ENCODE results near the gene FIGLA.

FIGLA gene, protein sequence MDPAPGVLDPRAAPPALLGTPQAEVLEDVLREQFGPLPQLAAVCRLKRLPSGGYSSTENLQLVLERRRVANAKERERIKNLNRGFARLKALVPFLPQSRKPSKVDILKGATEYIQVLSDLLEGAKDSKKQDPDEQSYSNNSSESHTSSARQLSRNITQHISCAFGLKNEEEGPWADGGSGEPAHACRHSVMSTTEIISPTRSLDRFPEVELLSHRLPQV

DNA sequence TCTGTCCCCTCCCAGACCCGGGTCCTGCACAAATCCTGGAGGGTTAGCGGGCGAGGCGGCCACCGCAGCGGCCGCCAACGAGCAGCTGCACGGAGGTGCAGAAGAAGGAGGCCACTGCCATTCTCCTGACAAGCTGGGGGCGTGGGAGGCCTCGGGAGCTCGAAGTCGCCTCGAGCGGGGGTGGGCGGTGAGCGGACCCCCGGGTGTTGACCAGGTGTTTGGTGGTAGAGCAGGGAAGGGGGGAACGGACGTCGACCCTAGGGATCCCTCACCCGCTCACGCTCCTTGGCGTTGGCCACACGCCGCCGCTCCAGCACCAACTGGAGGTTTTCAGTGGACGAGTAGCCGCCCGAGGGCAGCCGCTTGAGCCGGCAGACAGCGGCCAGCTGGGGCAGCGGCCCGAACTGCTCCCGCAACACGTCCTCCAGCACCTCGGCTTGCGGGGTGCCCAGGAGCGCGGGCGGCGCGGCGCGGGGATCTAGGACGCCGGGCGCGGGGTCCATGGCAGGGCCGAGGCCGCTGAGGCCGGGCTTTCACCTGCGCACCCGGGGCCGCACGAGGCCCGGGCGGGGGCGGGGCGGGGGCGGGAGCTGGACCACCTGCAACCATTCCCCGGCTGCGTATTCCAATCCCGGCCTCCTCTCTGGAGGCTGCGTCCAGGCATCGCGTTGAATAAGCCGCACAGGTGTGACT is at the start of gene FIGLA:
FIGLA (minus strand) TSS at position 508 of the 693 bp plus-strand sequence; CDS start at position 503, 5 bp downstream.
- H3K27me3 ChIP-seq (ENCODE audit: control insufficient read depth, insufficient read depth, low read length) = peaks cover 58% of the 10 kb centered on the region
- no peak within 1 kb of the TSS for H3K4me3 ChIP-seq (ENCODE audit: low read length)
- peaks cover 7% of the 10 kb centered on the region for H3K4me1 ChIP-seq (ENCODE audit: control insufficient read depth, insufficient read depth, low read length)
- H3K9me3 ChIP-seq (ENCODE audit: control insufficient read depth, low read length) = no peaks in the 10 kb centered on the region
- no peaks in the 10 kb centered on the region for H3K36me3 ChIP-seq (ENCODE audit: control insufficient read depth, insufficient read depth, low read length)
- no peak within 1 kb of the TSS for H3K9ac ChIP-seq (ENCODE audit: low read length)

DNA sequence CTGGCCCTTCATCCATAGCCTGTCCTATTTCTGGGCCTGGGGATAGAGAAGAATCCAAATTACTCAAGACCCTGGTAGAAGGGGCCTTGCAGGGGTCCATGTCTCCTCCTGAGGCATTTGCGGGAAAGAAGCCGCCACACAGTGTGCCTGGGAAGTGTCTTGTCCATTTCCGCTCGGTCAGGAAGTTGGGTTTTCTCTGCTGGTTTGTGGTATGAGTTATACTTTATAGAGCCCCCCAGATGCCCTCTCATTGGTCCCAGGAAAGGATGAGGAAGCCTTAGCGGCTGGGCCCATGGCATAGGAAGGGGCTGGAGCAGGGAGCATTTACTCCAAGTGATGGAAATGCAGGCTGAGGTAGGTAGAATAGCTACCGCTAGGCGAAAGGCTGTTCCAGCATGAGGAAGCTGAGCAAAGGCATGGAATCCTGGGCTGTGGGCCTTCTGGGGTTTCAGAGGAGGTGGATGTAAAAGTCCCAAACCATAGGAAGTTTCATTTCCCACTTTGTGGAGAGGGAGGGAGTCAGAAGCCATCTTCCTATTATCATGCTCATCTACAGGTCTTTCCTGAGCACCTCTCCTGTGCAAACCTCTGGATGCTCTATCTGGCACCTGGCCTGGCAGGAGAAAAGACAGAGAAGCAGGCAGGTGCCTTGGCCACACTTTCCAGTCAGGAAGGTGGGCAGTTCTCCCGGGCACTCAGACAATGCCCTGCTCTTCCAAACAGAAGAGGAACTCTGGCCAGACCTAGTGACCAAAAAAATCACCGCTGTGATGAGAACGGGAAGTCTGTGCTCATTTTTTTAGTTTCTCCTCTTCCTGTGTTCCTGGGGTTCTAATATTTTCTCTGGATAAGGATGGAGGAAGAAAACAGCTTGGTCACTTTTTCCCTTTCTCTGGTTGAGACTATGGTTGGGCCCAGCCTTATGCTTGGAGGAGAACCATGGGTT is 47.8 kb upstream of the FIGLA start:
- Histone ChIP-seq H3K9ac (ENCODE audit: low read length) (no peak overlapping the region), H3K4me1 (ENCODE audit: control insufficient read depth, insufficient read depth, low read length) (no peaks in the 10 kb centered on the region), H3K36me3 (ENCODE audit: control insufficient read depth, insufficient read depth, low read length) (no peaks in the 10 kb centered on the region), H3K27me3 (ENCODE audit: control insufficient read depth, insufficient read depth, low read length) (peaks cover 3% of the 10 kb centered on the region), H3K4me3 (ENCODE audit: low read length) (no peak overlapping the region), H3K9me3 (ENCODE audit: control insufficient read depth, low read length) (no peaks in the 10 kb centered on the region)

DNA sequence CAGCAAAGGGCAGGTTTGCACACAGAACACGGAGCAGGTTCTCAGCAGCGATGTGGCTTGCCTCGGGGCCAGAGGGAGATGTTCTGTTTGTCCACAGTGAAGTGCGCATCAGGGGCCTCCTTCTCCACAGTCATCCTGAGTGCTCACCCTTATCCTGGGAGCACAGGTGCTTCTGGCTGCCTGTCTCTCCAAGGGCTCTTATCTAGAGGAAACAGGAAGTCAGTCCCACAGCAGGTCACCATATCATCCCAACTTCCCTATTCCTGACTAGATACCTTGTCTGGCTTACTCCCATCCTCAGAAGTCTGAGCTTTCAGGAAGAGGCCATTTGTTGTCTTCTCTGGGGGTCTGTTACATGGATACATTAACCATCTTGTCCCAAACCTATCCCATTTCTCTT is 45.2 kb upstream of the FIGLA start, which contains the start of gene CD207:
CD207 (minus strand) TSS at position 174 of the 400 bp plus-strand sequence; CDS start at position 134, 40 bp downstream.
- no peak within 1 kb of the TSS for H3K9ac ChIP-seq (ENCODE audit: low read length)
- H3K36me3 ChIP-seq (ENCODE audit: control insufficient read depth, insufficient read depth, low read length) = no peaks in the 10 kb centered on the region

DNA sequence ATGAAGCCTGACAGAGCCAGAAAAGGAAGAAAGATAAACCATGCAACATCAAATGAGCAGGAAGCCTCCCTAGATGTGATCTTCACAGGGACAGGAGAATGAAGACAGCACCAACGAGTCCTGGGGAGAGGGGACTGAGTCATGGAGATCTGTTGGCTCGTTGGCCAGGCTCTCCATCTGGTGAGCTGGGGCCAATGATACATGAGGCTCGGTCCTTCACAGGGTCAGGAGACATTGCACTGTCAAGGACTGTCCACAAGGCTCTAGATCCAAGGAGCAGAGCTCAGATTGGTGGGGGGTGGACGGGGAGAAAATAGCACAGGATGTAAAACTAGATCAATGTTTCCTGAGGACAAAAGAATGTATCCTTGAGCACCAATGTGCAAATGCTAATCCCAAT is 44.4 kb upstream of the FIGLA start:
- Histone ChIP-seq H3K4me3 (ENCODE audit: low read length) (no peak overlapping the region), H3K9ac (ENCODE audit: low read length) (no peak overlapping the region), H3K9me3 (ENCODE audit: control insufficient read depth, low read length) (no peaks in the 10 kb centered on the region), H3K4me1 (ENCODE audit: control insufficient read depth, insufficient read depth, low read length) (no peaks in the 10 kb centered on the region), H3K36me3 (ENCODE audit: control insufficient read depth, insufficient read depth, low read length) (no peaks in the 10 kb centered on the region), H3K27me3 (ENCODE audit: control insufficient read depth, insufficient read depth, low read length) (no peaks in the 10 kb centered on the region)

More for the DNA sequence above, 45.2 kb upstream of the FIGLA start, which contains the start of gene CD207:
- H3K27me3 ChIP-seq (ENCODE audit: control insufficient read depth, insufficient read depth, low read length) = no peaks in the 10 kb centered on the region
- no peak within 1 kb of the TSS for H3K4me3 ChIP-seq (ENCODE audit: low read length)
- H3K4me1 ChIP-seq (ENCODE audit: control insufficient read depth, insufficient read depth, low read length) = no peaks in the 10 kb centered on the region
- no peaks in the 10 kb centered on the region for H3K9me3 ChIP-seq (ENCODE audit: control insufficient read depth, low read length)

DNA sequence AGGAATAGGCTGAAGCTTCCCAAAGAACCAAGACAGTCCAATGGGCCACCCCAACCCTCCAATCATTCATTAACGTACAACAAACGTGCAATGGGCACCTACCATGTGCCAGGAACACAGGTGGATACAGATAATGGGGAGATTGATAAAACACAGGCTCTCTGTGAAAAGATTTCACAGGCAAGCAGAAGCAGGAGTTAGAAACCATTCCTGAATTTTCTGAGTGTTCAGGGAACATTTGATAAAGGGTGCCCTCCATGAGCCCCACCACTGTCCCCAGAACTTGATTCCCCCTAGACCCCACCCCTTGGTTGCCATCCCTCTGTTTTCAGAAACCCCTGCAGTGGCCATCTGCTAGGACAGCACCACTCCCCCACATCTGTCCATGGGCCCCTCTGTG is 43.7 kb upstream of the FIGLA start:
- Histone ChIP-seq H3K4me1 (ENCODE audit: control insufficient read depth, insufficient read depth, low read length) (no peaks in the 10 kb centered on the region), H3K9ac (ENCODE audit: low read length) (no peak overlapping the region), H3K9me3 (ENCODE audit: control insufficient read depth, low read length) (no peaks in the 10 kb centered on the region), H3K27me3 (ENCODE audit: control insufficient read depth, insufficient read depth, low read length) (no peaks in the 10 kb centered on the region), H3K36me3 (ENCODE audit: control insufficient read depth, insufficient read depth, low read length) (no peaks in the 10 kb centered on the region), H3K4me3 (ENCODE audit: low read length) (no peak overlapping the region)

DNA sequence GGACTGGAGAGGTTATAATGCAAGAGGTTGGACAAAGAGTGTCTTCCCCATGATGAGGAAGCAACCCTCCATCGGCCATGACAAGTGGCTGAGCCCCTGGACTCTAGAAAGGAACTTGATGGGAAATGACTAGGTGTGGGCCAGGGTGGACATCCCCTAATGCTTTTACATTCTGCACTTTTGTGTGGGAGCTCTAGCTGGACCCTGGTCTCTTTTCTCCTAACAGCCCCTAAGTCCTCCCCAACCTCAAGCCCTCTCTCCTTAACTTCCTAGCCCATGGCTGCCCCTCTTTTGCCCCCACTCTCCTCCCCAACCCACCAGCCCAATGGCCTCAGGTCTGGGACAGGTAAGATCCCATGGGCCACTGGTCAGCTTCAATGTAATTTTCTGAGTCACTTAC is 42.8 kb upstream of the FIGLA start:
- H3K4me3 ChIP-seq (ENCODE audit: low read length) = no peak overlapping the region
- H3K4me1 ChIP-seq (ENCODE audit: control insufficient read depth, insufficient read depth, low read length) = no peaks in the 10 kb centered on the region
- H3K9ac ChIP-seq (ENCODE audit: low read length) = no peak overlapping the region
- no peaks in the 10 kb centered on the region for H3K27me3 ChIP-seq (ENCODE audit: control insufficient read depth, insufficient read depth, low read length)
- H3K36me3 ChIP-seq (ENCODE audit: control insufficient read depth, insufficient read depth, low read length) = no peaks in the 10 kb centered on the region
- H3K9me3 ChIP-seq (ENCODE audit: control insufficient read depth, low read length) = no peaks in the 10 kb centered on the region

DNA sequence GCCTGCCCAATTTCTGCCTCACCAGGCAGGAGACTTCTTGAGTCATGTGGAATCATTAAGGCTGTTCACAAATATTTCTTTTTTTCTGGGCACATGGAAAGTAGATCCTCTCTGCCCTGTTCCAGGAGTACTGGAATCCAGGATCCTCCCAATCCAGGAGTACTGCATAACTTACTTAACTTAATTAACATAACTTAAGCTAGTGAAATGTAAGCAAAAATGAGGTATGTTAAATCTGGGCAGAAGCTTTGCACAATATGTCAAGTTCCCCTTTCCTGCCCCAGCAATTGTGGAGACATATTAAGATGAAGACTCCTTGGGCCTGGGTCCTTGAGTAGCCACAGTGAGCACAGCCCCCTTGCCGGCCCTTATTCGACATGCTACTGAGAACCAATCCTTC is 41.9 kb upstream of the FIGLA start:
- Histone ChIP-seq H3K4me1 (ENCODE audit: control insufficient read depth, insufficient read depth, low read length) (no peaks in the 10 kb centered on the region), H3K36me3 (ENCODE audit: control insufficient read depth, insufficient read depth, low read length) (no peaks in the 10 kb centered on the region), H3K27me3 (ENCODE audit: control insufficient read depth, insufficient read depth, low read length) (no peaks in the 10 kb centered on the region), H3K9ac (ENCODE audit: low read length) (no peak overlapping the region), H3K9me3 (ENCODE audit: control insufficient read depth, low read length) (no peaks in the 10 kb centered on the region), H3K4me3 (ENCODE audit: low read length) (no peak overlapping the region)

DNA sequence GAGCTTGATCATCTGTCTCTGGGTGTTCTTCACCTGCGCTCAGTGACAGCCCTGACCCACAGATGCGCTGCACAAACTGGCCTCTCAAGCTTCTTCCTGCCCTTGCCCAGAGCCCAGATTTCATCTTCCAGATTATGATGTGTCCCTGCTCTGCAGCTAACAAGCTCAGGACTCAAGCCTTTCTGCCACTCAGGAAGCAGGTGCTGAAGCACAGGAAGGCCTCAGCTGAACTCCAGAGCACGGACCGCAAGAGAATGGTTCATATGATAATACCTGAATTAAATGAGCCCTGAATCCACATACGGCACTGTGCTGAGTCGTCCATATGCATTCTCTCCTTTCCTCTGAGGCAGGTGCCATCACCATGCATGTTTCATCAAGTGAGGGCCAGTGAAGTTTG is 41.4 kb upstream of the FIGLA start:
- no peak overlapping the region for H3K9ac ChIP-seq (ENCODE audit: low read length)
- H3K4me3 ChIP-seq (ENCODE audit: low read length) = no peak overlapping the region
- H3K4me1 ChIP-seq (ENCODE audit: control insufficient read depth, insufficient read depth, low read length) = no peaks in the 10 kb centered on the region
- H3K36me3 ChIP-seq (ENCODE audit: control insufficient read depth, insufficient read depth, low read length) = no peaks in the 10 kb centered on the region
- H3K27me3 ChIP-seq (ENCODE audit: control insufficient read depth, insufficient read depth, low read length) = no peaks in the 10 kb centered on the region
- no peaks in the 10 kb centered on the region for H3K9me3 ChIP-seq (ENCODE audit: control insufficient read depth, low read length)

DNA sequence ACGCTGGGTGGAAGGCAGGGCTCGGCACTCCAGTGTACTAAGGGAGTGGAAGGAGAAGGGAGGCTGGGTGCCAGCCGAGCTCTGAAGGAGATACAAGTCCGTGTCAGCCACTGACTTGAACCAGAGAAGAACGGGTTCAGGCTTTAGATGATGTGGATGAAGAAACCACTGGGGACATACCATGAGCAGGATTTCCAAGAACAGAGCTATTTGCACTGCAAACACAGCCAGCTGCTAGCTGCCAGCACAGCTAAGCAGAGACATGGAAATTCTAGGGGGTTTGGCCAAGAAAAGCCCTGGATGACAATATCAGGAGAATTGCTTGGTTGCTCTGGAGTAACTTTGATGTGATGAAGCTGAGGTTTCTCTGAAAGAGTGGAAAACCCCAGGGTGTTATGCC is 39.9 kb upstream of the FIGLA start:
- H3K4me3 ChIP-seq (ENCODE audit: low read length) = no peak overlapping the region
- H3K27me3 ChIP-seq (ENCODE audit: control insufficient read depth, insufficient read depth, low read length) = no peaks in the 10 kb centered on the region
- H3K4me1 ChIP-seq (ENCODE audit: control insufficient read depth, insufficient read depth, low read length) = no peaks in the 10 kb centered on the region
- H3K9me3 ChIP-seq (ENCODE audit: control insufficient read depth, low read length) = no peaks in the 10 kb centered on the region
- H3K36me3 ChIP-seq (ENCODE audit: control insufficient read depth, insufficient read depth, low read length) = no peaks in the 10 kb centered on the region
- H3K9ac ChIP-seq (ENCODE audit: low read length) = no peak overlapping the region

DNA sequence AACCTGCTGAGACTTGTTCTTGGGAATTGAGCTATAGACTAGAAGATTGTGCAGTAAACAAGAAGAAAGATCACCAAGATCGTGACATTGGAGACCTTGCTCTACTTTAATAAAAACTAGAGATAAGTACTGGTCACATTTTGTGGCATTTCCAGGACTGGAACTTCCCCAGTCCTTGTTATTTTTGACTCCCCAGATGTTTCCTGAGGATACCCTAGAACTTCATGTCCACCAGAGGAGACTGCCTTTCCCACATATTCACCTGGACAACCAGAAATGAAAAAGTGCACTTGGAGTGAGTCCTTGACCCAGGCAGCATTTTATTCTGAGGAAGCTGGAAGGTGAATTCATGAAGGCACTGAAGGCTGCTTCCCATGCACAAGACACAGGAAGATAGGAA is 39.5 kb upstream of the FIGLA start:
- no peak overlapping the region for H3K4me3 ChIP-seq (ENCODE audit: low read length)
- no peaks in the 10 kb centered on the region for H3K27me3 ChIP-seq (ENCODE audit: control insufficient read depth, insufficient read depth, low read length)
- H3K9me3 ChIP-seq (ENCODE audit: control insufficient read depth, low read length) = no peaks in the 10 kb centered on the region
- H3K9ac ChIP-seq (ENCODE audit: low read length) = no peak overlapping the region
- no peaks in the 10 kb centered on the region for H3K36me3 ChIP-seq (ENCODE audit: control insufficient read depth, insufficient read depth, low read length)
- no peaks in the 10 kb centered on the region for H3K4me1 ChIP-seq (ENCODE audit: control insufficient read depth, insufficient read depth, low read length)

DNA sequence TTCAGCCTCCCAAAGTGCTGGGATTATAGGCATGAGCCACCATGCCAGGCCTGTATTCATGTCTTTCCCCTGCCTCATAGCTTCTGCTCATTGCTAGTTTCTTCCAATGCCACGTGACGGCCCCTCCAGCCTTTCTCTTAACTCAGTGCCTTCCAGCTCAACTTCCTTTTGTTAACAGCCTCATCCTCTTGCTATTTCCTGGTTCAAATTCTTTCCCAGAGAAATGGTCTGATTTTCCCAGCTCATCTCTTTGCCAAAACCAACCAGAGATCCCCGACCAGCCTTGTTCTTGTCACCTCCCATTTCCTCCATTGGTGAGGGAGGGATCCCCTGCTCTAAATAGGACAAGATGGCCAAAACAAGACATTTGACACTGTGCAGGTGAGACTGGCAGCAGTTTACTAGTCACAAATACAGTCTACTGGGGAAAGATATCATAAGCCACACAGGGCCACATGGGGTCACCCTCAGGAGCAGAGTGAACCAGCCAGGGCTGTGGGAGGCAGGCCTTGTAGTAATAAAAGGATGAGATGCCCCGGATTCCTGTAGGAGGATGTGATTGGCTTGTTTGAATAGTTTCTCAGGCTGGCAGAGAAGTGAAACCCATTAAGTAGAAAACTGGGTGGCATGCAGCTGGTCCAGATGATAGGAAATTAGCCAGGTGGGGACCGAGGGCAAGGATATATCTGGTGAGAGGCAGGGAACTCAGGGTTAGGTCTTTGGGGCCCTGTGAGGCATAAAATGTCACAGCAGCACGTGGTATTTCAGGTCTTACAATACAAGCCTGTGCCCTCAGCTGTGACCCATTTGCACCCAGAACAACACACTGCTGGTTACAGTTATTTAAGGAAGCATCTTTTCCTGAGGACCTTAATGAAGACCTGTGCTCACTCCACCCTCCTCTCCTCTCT is 38.7 kb upstream of the FIGLA start:
- Histone ChIP-seq H3K9ac (ENCODE audit: low read length) (no peak overlapping the region), H3K36me3 (ENCODE audit: control insufficient read depth, insufficient read depth, low read length) (no peaks in the 10 kb centered on the region), H3K27me3 (ENCODE audit: control insufficient read depth, insufficient read depth, low read length) (no peaks in the 10 kb centered on the region), H3K4me3 (ENCODE audit: low read length) (no peak overlapping the region), H3K9me3 (ENCODE audit: control insufficient read depth, low read length) (no peaks in the 10 kb centered on the region), H3K4me1 (ENCODE audit: control insufficient read depth, insufficient read depth, low read length) (no peaks in the 10 kb centered on the region)

Data from mucosa of stomach (tissue), 1 donor.